GM12878 (cell line): ENCODE data around the gene PRELID2. TPM values are rescaled to one million over a fixed set of nuclear protein-coding genes. Genes with fewer than 3 reads are reported as not detected.

Source experiments
- ATAC-seq: fragments of 200-7000 bp; cut with Tn5 transposase; 3 replicates; pipeline ENCODE4 v1.9.1; 2020; ENCODE audit warnings: mild to moderate bottlenecking, moderate library complexity
- BruUV-seq: library from RNA; stranded (reverse); fragments of 400-500 nt; replicated peaks from 2 replicates; lab custom pipeline; 2021; lab: Mats Ljungman, UMichigan
- CTCF ChIA-PET: fragments of 300-600 bp; sonication (Branson Sonifier 250); formaldehyde crosslinking; extraction: SDS; loops from one replicate; lab custom pipeline; 2021; ENCODE audit warnings: inconsistent platforms; lab: Yijun Ruan, JAX
- POLR2A ChIA-PET: fragments of 350-600 bp; formaldehyde crosslinking; extraction: SDS; loops from one replicate; lab custom pipeline; 2021; ENCODE audit warnings: inconsistent platforms; lab: Charles Lee
- RAD21 ChIA-PET: fragments of 300-600 bp; sonication (Branson Sonifier 250); formaldehyde crosslinking; loops from one replicate; lab custom pipeline; 2023; ENCODE audit warnings: antibody characterized with exemption; ENCODE audit not compliant: unreplicated experiment; lab: Charles Lee
- SMC1A ChIA-PET: fragments of 300-600 bp; sonication (Branson Sonifier 250); formaldehyde crosslinking; loops from one replicate; lab custom pipeline; 2023; ENCODE audit not compliant: unreplicated experiment, uncharacterized antibody; lab: Charles Lee
- DNase-seq: peaks from one replicate; pipeline ENCODE4 v3.0.0-alpha.2; 2011; ENCODE audit warnings: low read depth, low spot score
- FAIRE-seq: peaks from 3 replicates; lab custom pipeline; 2011; peaks lifted over from hg19 to GRCh38; lab: Jason Lieb, UNC
- H2AFZ ChIP-seq: 2 replicates; pipeline ENCODE4 v1.6.0; 2011; ENCODE audit warnings: low read depth, low read length, control low read depth; ENCODE audit not compliant: control insufficient read depth
- H3K27ac ChIP-seq: 2 replicates; pipeline ENCODE4 v1.5.1; 2011; ENCODE audit warnings: control low read depth; ENCODE audit not compliant: control insufficient read depth, insufficient read depth
- H3K27me3 ChIP-seq, 2 experiments: replicated peaks in 1 of 2; 2 replicates each; pipeline versions ENCODE4 v1.6.0 to v1.6.1; 2011; ENCODE audit warnings: low read length in 1 of 2; ENCODE audit not compliant: control insufficient read depth in 2 of 2, insufficient read depth in 2 of 2
- H3K36me3 ChIP-seq, 2 experiments: 2 replicates each; pipeline ENCODE4 v1.5.1; 2011; ENCODE audit warnings: low read length in 1 of 2; ENCODE audit not compliant: control insufficient read depth in 2 of 2, insufficient read depth in 2 of 2
- H3K4me1 ChIP-seq: 2 replicates; pipeline ENCODE4 v1.6.1; 2011; ENCODE audit warnings: mild to moderate bottlenecking, low read length, moderate library complexity, mixed read lengths; ENCODE audit not compliant: control insufficient read depth, insufficient read depth
- H3K4me2 ChIP-seq: 2 replicates; pipeline ENCODE4 v1.6.0; 2011; ENCODE audit warnings: control low read depth; ENCODE audit not compliant: control insufficient read depth, insufficient read depth
- H3K4me3 ChIP-seq: fragments of 200-600 bp; sonication (generic); 2 replicates; pipeline ENCODE4 v1.5.1; 2016
- H3K79me2 ChIP-seq: 2 replicates; pipeline ENCODE4 v1.6.0; 2011; ENCODE audit warnings: low read length; ENCODE audit not compliant: control insufficient read depth, insufficient read depth
- H3K9ac ChIP-seq: 2 replicates; pipeline ENCODE4 v1.8.0; 2011; ENCODE audit warnings: low read length, control low read depth, mixed read lengths; ENCODE audit not compliant: control insufficient read depth, insufficient read depth
- H3K9me3 ChIP-seq: replicated peaks from 3 replicates; pipeline ENCODE4 v1.5.1; 2011; ENCODE audit warnings: mild to moderate bottlenecking, low read length; ENCODE audit not compliant: control insufficient read depth, insufficient read depth
- H4K20me1 ChIP-seq: 2 replicates; pipeline ENCODE4 v1.6.0; 2011; ENCODE audit not compliant: control insufficient read depth, insufficient read depth
- ATF3 ChIP-seq: IDR thresholded peaks from 2 replicates; pipeline ENCODE4 v1.6.1; 2011; ENCODE audit warnings: low read depth, mild to moderate bottlenecking, low read length, moderate library complexity, borderline replicate concordance; ENCODE audit errors: extremely low read depth
- CBX3 ChIP-seq: fragments of 200-600 bp; sonication (generic); IDR thresholded peaks from 2 replicates; pipeline ENCODE4 v1.6.1; 2016; ENCODE audit warnings: low read depth, borderline replicate concordance
- CHD1 ChIP-seq: IDR thresholded peaks from 2 replicates; pipeline ENCODE4 v1.6.1; 2012; ENCODE audit warnings: low read depth, low read length, improper control_type of control experiment
- EGR1 ChIP-seq, 2 experiments: IDR thresholded peaks; 1 replicate in 1 of 2; 2 replicates in 1 of 2; pipeline ENCODE4 v1.6.1; 2011 to 2012; ENCODE audit warnings: low read depth in 2 of 2, low read length in 2 of 2, borderline replicate concordance in 1 of 2, mild to moderate bottlenecking in 1 of 2, moderate library complexity in 1 of 2
- ELK1 ChIP-seq: IDR thresholded peaks from 2 replicates; pipeline ENCODE4 v1.6.1; 2012; ENCODE audit warnings: low read depth, low read length, improper control_type of control experiment
- ESRRA ChIP-seq: IDR thresholded peaks from 2 replicates; pipeline ENCODE4 v1.6.1; 2012; ENCODE audit warnings: mild to moderate bottlenecking, low read length, improper control_type of control experiment
- JUND ChIP-seq: IDR thresholded peaks from 2 replicates; pipeline ENCODE4 v1.6.1; 2012; ENCODE audit warnings: low read depth, mild to moderate bottlenecking, low read length, improper control_type of control experiment, moderate library complexity
- NKRF ChIP-seq: fragments of 450-650 bp; conservative IDR thresholded peaks from 2 replicates; pipeline ENCODE4 v1.6.1; 2017; ENCODE audit warnings: mild to moderate bottlenecking, moderate library complexity
- NR2C1 ChIP-seq: fragments of 450-650 bp; IDR thresholded peaks from 2 replicates; pipeline ENCODE4 v1.6.1; 2017; ENCODE audit warnings: antibody characterized with exemption, mild to moderate bottlenecking, moderate library complexity
- RAD51 ChIP-seq: fragments of 450-650 bp; IDR thresholded peaks from 2 replicates; pipeline ENCODE4 v1.6.1; 2016; ENCODE audit warnings: moderate library complexity, mild to moderate bottlenecking, inconsistent platforms
- SMAD1 ChIP-seq: fragments of 450-650 bp; IDR thresholded peaks from 2 replicates; pipeline ENCODE4 v1.6.1; 2018; ENCODE audit warnings: mild to moderate bottlenecking, low read depth; ENCODE audit not compliant: partially characterized antibody
- SPI1 ChIP-seq: IDR thresholded peaks from 2 replicates; pipeline ENCODE4 v1.6.1; 2011; ENCODE audit warnings: low read depth, mild to moderate bottlenecking, low read length, moderate library complexity, borderline replicate concordance; ENCODE audit not compliant: insufficient read depth
- STAT1 ChIP-seq: fragments of 450-650 bp; conservative IDR thresholded peaks from 2 replicates; pipeline ENCODE4 v1.6.1; 2014; ENCODE audit warnings: antibody characterized with exemption, mild to moderate bottlenecking
- TAF1 ChIP-seq: IDR thresholded peaks from 2 replicates; pipeline ENCODE4 v1.6.1; 2011; ENCODE audit warnings: mild to moderate bottlenecking, low read depth, low read length, borderline replicate concordance
- TBL1XR1 ChIP-seq: IDR thresholded peaks from 2 replicates; pipeline ENCODE4 v1.6.1; 2012; ENCODE audit warnings: low read depth, low read length, improper control_type of control experiment
- ZNF274 ChIP-seq: IDR thresholded peaks from one replicate; pipeline ENCODE4 v1.8.0; 2011; ENCODE audit not compliant: insufficient read length, insufficient read depth
- ZNF384 ChIP-seq: IDR thresholded peaks from 2 replicates; pipeline ENCODE4 v1.6.1; 2012; ENCODE audit warnings: low read depth, mild to moderate bottlenecking, low read length, improper control_type of control experiment, borderline replicate concordance
- ZNF592 ChIP-seq: fragments of 450-650 bp; IDR thresholded peaks from 2 replicates; pipeline ENCODE4 v1.6.1; 2017; ENCODE audit warnings: mild to moderate bottlenecking, moderate library complexity
- WGBS: methylation state at CpG from one replicate; pipeline ENCODE4 v1.1.6; 2016; ENCODE audit warnings: low lambda C conversion rate; ENCODE audit not compliant: insufficient replicate concordance, insufficient coverage; ENCODE audit errors: missing lambda C conversion rate; 5-methylcytosine and 5-hydroxymethylcytosine counted together
- in situ Hi-C: fragments of 300-500 bp; cut with MboI; formaldehyde crosslinking; loops from 9 replicates; pipeline ENCODE4 v1.14.3; 2018; ENCODE audit warnings: mixed read lengths
- intact Hi-C: fragments of 100-400 bp; cut with micrococcal nuclease; formaldehyde crosslinking; loops from one replicate; pipeline ENCODE4 v1.14.2; 2022; ENCODE audit not compliant: unreplicated experiment
- polyA plus RNA-seq, 11 experiments: library from polyadenylated mRNA; depleted of rRNA in 4 of 11; unstranded in 6 of 11; stranded (reverse) in 5 of 11; fragments of >200 nt; fragmentation: Nextera tagmentation in 4 of 11; fragmentation: Illumina TruSeq in 1 of 11; extraction: Ambion mirVana in 4 of 11; extraction: Trizol in 1 of 11; gene quantifications; 1 replicate in 1 of 11; 2 replicates in 10 of 11; pipeline versions ENCODE4 v1.2.1 to v1.2.3, GENCODE V29; 2011 to 2016; ENCODE audit warnings: inconsistent platforms in 2 of 11, missing spikeins in 2 of 11, low read depth in 1 of 11
- total RNA-seq, 4 experiments: library from RNA; depleted of rRNA in 3 of 4; stranded (reverse); fragments of >200 nt in 3 of 4; fragmentation: Illumina TruSeq in 1 of 4; extraction: Trizol in 1 of 4; gene quantifications; 2 replicates each; pipeline versions ENCODE4 v1.2.1 to v1.2.3, GENCODE V29; 2013 to 2021

Gene PRELID2
- total and polyA plus RNA-seq, 10 of the 15 experiments (the other 5 are each of a cell fraction or from before 2014, with no cell fraction given): 0.07 to 0.31 (median 0.13) TPM; not detected in 5

GRCh38 chr5:145787996-145788395, 47.1 kb downstream of the PRELID2 start:
- in situ Hi-C loops: no loop called here
- Histone ChIP-seq H3K27ac (no peak overlapping the region), H3K4me2 (no peak overlapping the region), H3K4me1 (no peaks in the 10 kb centered on the region), H2AFZ (no peak overlapping the region), H3K27me3 (no peaks in the 10 kb centered on the region), H3K4me3 (no peak overlapping the region), H3K36me3 (no peaks in the 10 kb centered on the region), H3K9me3 (no peaks in the 10 kb centered on the region), H4K20me1 (no peaks in the 10 kb centered on the region), H3K9ac (no peak overlapping the region), H3K79me2 (no peaks in the 10 kb centered on the region)
- RAD21 ChIA-PET: no interaction called here
- ATAC-seq (no peak), FAIRE-seq (no peak), DNase-seq (no peak)
- 0% methylated on average over 1 of the region's 1 CpG for WGBS
- POLR2A ChIA-PET: interaction anchor here (1.2 kb wide), 1 partner anchor 122 kb away, joined by 3 read pairs; no protein-coding TSS in a partner anchor
- intact Hi-C loops: no loop called here
- BruUV-seq: no TSS peak
- CTCF ChIA-PET: no interaction called here
- SMC1A ChIA-PET: no interaction called here
- TF ChIP-seq ATF3 (no peak), NR2C1 (no peak), SPI1 (no peak), TBL1XR1 (no peak), STAT1 (no peak), CHD1 (no peak), ZNF274 (no peak), SMAD1 (no peak), ELK1 (no peak), TAF1 (no peak), JUND (no peak), ESRRA (no peak), CBX3 (no peak), ZNF592 (no peak), EGR1 (IDR thresholded peaks at IDR 0.05; ENCODE audit: borderline replicate concordance in 1 of 2, low read depth in 2 of 2, low read length in 2 of 2) (no peak), ZNF384 (no peak), NKRF (no peak), RAD51 (no peak)
